HG03108 (cell line): ENCODE measurements around the gene CCDC82.

Experiments
- ATAC-seq: cut with Tn5 transposase; IDR thresholded peaks from one replicate; pipeline ENCODE4 v1.9.1; 2021; ENCODE audit warnings: moderate library complexity; ENCODE audit not compliant: unreplicated experiment

Gene CCDC82

GRCh38 chr11:96309016-96309642 is 80.6 kb downstream of the CCDC82 start:
- ATAC-seq, result no peak

- ATAC-seq, result no peak
Measured at GRCh38 chr11:96307776-96308140, 82.0 kb downstream of the CCDC82 start.

GRCh38 chr11:96306933-96307775 is 82.6 kb downstream of the CCDC82 start:
- ATAC-seq, result no peak

GRCh38 chr11:96306600-96306932 is 83.1 kb downstream of the CCDC82 start:
- no peak for ATAC-seq

GRCh38 chr11:96306071-96306470 is 83.6 kb downstream of the CCDC82 start:
- no peak for ATAC-seq

GRCh38 chr11:96303980-96304379 is 85.7 kb downstream of the CCDC82 start:
- ATAC-seq, result no peak

GRCh38 chr11:96303064-96303463 is 86.6 kb downstream of the CCDC82 start:
- no peak for ATAC-seq
